ENCODE data around the gene NELFE.
"Not testable (repeated sequence)": the region's sequence is repeated elsewhere in the genome, so short reads cannot be mapped to it uniquely, and the experiment has no call there.

NELFE gene, protein sequence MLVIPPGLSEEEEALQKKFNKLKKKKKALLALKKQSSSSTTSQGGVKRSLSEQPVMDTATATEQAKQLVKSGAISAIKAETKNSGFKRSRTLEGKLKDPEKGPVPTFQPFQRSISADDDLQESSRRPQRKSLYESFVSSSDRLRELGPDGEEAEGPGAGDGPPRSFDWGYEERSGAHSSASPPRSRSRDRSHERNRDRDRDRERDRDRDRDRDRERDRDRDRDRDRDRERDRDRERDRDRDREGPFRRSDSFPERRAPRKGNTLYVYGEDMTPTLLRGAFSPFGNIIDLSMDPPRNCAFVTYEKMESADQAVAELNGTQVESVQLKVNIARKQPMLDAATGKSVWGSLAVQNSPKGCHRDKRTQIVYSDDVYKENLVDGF

DNA sequence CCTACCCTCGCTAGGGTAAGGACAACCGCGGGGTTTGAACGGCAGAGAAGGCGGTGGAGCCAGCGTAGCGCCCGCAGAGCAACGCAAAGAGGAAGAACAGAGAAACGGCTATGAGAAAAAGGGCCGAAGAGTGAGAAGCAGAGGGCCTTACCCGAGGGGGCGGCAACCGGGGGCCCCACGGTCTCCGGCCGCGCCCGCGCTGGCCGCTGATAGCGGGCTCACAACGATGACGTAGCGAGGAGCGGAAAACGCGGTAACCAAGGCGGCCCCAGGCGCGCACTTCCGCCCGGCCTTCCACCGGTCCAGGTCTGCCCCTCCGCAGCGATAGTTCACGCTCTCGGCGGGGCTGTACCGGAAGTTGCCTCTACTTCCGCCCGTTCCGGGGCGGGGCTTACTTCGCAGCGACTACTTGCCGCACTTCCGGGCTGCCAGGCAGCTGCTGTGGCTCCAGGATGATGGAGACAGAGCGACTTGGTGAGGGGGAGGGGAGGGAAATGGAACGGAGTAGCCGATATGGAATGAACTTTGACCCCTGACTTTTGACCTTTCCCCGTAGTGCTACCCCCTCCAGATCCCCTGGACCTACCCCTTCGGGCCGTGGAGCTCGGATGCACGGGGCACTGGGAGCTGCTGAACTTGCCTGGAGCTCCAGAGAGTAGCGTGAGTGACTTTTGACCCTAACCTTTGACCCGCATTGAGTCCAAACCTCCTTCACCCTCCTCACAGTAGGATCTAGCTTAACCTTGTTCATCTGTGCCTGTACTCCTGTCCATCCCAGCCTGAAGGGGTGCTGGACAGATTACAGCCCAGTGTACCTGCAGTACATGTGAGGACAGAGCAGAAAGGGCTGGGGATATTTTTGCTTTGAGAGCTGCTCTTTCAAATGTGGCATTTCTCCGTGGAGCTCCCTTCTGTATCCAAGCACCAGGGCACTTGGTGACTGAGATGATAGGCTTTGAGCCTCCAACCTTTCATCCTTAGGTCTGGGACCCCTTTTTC, at the start of gene NELFE, which contains the start of gene SKIC2:
Gene NELFE, minus strand, starts transcription at position 231 of the 999 bp plus-strand sequence. CDS start 525 bp downstream, outside the sequence.
Gene SKIC2, plus strand, starts transcription at position 435 of the 999 bp plus-strand sequence. Its CDS starts 18 bp downstream, at position 453.
- DNase-seq: peak; percentile 98

DNA sequence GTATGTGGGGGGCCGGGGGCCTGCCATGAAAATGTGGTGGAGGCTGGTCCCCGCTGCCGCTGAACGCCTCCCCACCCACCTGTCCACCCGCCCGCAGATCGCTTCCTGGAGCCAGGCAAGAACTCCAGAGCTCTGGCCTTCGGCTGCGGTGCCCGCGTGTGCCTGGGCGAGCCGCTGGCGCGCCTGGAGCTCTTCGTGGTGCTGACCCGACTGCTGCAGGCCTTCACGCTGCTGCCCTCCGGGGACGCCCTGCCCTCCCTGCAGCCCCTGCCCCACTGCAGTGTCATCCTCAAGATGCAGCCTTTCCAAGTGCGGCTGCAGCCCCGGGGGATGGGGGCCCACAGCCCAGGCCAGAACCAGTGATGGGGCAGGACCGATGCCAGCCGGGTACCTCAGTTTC, 49.3 kb upstream of the NELFE start:
- not testable (repeated sequence) for DNase-seq

GRCh38 chr6:32007086-32007485, 48.3 kb upstream of the NELFE start:
- DNase-seq: not testable (repeated sequence)

GRCh38 chr6:32005991-32006529, 47.3 kb upstream of the NELFE start:
- not testable (repeated sequence) for DNase-seq

- not testable (repeated sequence) for DNase-seq
These were observed 46.7 kb upstream of the NELFE start for GRCh38 chr6:32005538-32005880.

DNA sequence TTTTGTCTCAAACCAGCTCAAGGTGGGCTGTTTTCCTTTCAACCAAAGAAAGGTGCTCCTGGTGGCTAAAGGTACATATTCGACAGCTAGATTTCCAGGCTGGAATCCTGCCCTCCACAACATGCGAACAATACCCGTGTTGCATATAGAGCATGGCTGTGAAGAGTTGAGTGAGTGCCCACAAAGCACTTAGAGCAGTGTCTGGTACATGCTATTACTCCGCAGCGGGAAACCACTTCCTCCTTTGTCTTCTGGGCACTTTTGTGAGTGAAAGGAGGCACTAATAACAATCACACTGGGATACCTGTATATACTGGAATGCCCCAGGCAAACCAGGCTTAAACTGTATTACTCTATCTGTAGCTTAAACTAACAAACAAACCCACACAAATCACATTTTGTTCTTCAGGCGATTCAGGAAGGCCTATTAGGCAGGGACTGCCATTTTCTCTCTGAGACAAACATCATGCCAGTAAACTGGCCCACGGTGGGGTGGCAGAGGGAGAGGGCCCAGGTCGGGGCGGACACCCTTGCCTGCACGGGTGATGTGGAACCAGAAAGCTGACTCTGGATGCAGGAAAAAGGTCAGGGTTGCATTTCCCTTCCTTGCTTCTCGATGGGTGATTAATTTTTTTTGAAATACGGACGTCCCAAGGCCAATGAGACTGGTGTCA, 46.2 kb upstream of the NELFE start:
- not testable (repeated sequence) for DNase-seq

DNA sequence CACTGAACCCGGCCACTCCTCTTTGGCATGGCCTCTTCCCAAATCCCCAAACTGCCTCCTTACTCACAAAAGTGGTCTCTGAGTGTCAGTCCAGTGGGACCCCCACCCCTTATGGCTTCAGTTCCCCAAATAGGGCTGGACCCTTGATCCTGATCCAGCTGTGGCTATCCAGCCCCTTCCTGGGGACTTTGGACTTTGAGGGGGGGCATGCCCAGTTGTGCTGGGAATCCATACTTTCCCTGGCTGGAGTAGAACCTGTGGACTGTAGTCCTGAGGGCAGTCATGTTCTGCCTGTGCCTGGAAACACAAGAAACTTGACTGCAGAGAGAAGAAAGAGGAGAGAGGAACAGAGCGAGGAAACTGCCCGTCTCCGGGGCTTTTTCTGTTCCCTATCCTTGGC, 45.6 kb upstream of the NELFE start:
- DNase-seq: not testable (repeated sequence)

GRCh38 chr6:32003301-32003700, 44.5 kb upstream of the NELFE start:
- not testable (repeated sequence) for DNase-seq

GRCh38 chr6:32002546-32003268, 43.9 kb upstream of the NELFE start:
- DNase-seq: not testable (repeated sequence)

GRCh38 chr6:31996385-31996784, 37.6 kb upstream of the NELFE start:
- not testable (repeated sequence) for DNase-seq

GRCh38 chr6:31994421-31994820, 35.6 kb upstream of the NELFE start:
- not testable (repeated sequence) for DNase-seq

GRCh38 chr6:31989363-31989762, 30.6 kb upstream of the NELFE start:
- DNase-seq: not testable (repeated sequence)

DNA sequence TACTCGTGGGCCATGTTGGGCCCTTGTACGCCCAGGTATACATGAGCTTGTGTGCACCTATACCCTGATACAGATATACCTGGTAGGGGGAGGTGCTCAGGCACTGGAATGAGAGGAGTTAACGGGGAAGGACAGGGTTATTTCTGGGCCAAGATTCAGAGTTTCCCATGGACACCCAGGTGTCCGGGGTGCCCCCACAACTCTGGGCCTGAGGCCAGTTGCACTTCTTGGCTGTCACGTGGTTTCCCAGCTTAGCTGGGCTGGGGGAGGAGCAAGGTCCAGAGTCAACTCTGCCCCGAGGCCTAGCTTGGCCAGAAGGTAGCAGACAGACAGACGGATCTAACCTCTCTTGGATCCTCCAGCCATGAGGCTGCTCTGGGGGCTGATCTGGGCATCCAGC, 23.0 kb upstream of the NELFE start, which contains the start of gene C4A:
Gene C4A, plus strand, starts transcription at position 314 of the 400 bp plus-strand sequence. Its CDS starts 51 bp downstream, at position 365.
- DNase-seq: not testable (repeated sequence)

- not testable (repeated sequence) for DNase-seq
These were observed 22.2 kb upstream of the NELFE start for GRCh38 chr6:31980998-31981397.

DNA sequence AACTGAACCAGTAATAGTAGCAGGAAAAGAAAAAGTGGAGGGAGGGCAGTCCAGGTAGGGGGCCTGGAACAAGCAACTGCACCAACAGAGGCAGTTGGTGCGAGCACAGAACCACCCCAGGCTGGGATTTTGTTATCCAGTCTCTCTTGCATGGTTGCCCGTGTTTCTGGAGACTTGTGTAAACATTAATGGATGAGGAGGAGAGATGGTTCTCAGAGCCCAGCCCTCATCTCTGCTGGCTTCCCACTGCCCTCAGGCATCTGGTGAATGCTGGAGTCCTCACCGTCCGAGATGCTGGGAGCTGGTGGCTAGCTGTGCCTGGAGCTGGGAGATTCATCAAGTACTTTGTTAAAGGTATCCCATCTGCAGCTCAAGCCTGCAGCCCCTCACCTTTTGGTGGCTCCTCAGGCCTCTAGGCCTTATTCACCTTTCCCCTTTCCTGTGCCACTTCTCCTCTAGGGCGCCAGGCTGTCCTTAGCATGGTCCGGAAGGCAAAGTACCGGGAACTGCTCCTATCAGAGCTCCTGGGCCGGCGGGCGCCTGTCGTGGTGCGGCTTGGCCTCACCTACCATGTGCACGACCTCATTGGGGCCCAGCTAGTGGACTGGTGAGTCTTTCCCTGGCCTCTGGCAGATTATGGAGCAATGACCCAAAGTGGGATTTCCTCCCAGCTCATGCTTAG, 21.6 kb upstream of the NELFE start:
- not testable (repeated sequence) for DNase-seq

- DNase-seq: no peak
These were observed 20.6 kb upstream of the NELFE start for GRCh38 chr6:31979238-31979898.

DNA sequence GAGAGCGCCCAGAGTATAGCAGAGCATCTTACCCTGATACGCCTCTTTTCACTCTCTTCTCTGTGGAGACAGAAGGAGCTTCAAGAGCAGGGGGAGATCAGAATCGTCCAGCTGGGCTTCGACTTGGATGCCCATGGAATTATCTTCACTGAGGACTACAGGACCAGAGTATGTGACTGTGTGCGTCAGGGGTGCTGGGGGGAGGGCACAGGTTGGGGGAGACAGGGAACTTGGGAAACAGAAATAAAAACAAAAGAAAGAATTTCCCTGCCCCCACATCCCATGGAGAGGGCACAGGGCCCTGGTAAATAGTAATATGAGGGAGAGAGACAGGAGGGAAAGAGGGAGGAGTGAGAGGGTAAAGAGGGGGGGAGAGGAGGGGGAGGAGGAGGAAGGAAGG, 20.1 kb upstream of the NELFE start:
- DNase-seq: no peak

- DNase-seq: no peak
These were observed 19.2 kb upstream of the NELFE start for GRCh38 chr6:31977816-31978431.

DNA sequence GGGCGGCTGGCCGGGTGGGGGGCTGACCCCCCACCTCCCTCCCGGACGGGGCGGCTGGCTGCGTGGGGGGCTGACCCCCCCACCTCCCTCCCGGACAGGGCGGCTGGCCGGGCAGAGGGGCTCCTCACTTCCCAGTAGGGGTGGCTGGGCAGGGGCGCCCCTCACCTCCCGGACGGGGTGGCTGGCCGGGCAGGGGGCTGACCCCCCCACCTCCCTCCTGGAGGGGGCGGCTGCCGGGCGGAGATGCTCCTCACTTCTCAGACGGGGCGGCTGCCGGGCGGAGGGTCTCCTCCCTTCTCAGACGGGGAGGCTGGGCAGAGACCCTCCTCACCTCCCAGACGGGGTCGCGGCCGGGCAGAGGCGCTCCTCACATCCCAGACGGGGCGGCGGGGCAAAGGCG, 17.3 kb upstream of the NELFE start:
- not testable (repeated sequence) for DNase-seq
